Astrocyte (in vitro differentiated cells and primary cell): ENCODE data around the gene GP1BA.

Experiments
- EZH2 ChIP-seq: IDR thresholded peaks from 2 replicates; pipeline ENCODE4 v1.6.1; 2012; ENCODE audit warnings: mild to moderate bottlenecking, low read length, inconsistent platforms; ENCODE audit not compliant: insufficient read depth
- TF ChIP-seq, protein P1 (sequence below): IDR thresholded peaks from 2 replicates; pipeline ENCODE4 v1.5.1; 2011; ENCODE audit warnings: low read depth, mild to moderate bottlenecking, inconsistent platforms, low read length, moderate library complexity; ENCODE audit not compliant: insufficient read depth

DNA sequence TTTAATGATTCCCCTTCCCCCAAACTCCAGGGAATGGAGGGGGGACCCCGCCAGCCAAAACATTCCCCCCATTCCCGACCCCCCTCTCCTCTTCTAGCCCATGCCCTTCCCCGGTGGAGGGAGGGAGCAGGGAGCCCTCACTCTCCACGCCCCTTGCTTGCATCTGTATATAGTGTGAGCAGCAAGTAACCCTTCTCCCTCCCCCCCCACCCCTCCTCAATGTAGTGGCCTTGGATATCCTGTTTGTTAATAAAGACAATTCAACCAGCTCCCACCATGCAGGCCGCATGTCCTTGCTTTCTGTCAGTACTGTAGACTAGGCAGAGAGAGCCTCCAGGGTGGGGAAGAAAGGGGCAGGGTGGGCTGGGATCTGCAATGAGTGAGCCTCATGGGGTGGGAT, 34.3 kb upstream of the GP1BA start:
- TF ChIP-seq EZH2 = no peak
- TF ChIP-seq, protein P1, sequence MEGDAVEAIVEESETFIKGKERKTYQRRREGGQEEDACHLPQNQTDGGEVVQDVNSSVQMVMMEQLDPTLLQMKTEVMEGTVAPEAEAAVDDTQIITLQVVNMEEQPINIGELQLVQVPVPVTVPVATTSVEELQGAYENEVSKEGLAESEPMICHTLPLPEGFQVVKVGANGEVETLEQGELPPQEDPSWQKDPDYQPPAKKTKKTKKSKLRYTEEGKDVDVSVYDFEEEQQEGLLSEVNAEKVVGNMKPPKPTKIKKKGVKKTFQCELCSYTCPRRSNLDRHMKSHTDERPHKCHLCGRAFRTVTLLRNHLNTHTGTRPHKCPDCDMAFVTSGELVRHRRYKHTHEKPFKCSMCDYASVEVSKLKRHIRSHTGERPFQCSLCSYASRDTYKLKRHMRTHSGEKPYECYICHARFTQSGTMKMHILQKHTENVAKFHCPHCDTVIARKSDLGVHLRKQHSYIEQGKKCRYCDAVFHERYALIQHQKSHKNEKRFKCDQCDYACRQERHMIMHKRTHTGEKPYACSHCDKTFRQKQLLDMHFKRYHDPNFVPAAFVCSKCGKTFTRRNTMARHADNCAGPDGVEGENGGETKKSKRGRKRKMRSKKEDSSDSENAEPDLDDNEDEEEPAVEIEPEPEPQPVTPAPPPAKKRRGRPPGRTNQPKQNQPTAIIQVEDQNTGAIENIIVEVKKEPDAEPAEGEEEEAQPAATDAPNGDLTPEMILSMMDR = no peak
